GM12891 (cell line): ENCODE measurements around the gene ZEB2.

Experiments used
- POLR2A ChIP-seq: IDR thresholded peaks from 2 replicates; pipeline ENCODE4 v1.6.1; 2011; ENCODE audit warnings: low read depth, low read length, control low read depth
- POLR2AphosphoS5 ChIP-seq: IDR thresholded peaks from 2 replicates; pipeline ENCODE4 v1.6.1; 2011; ENCODE audit warnings: low read depth, low read length, control low read depth
- POU2F2 ChIP-seq: IDR thresholded peaks from 2 replicates; pipeline ENCODE4 v1.6.1; 2011; ENCODE audit warnings: low read depth, mild to moderate bottlenecking, control low read depth, low read length, moderate library complexity
- TAF1 ChIP-seq: IDR thresholded peaks from 2 replicates; pipeline ENCODE4 v1.6.1; 2011; ENCODE audit warnings: low read depth, low read length, control low read depth

DNA sequence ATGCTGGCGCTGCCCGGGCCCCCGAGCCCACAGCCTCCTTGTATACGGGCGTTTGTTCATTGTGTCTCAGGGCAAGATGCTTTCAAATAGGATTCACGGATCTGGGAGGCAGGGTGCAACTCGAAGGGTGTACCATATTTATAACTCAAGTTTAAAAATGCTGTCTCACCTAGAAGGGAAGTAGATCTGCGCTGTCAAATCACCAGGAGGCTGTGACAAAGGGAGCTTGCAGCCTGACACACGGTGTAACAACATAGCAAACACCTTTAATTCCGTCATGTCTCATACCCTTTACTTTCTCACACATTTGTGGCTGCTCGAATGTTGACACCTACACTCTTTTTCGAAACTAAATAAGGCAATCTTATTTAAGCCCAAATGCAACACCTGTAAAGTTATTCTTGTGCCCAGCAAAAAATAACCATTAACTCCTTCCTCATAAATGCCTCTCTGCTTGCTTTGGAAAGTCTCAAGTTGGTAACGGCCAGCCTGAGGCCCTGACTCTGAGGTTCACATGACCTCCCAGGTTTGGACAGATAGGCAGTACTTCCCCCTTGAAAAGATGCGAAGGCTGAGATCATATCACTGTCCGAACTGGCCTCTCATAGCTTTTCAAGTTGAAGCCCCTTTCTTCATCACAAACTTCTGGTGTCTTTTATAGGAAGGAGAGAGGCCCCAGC, 11.6 kb downstream of the ZEB2 start:
- TF ChIP-seq POLR2A: no peak
- TF ChIP-seq POLR2AphosphoS5: no peak
- TF ChIP-seq TAF1: no peak
- TF ChIP-seq POU2F2: no peak
